Stomach (tissue), 4 donors: ENCODE results near the gene LTBP3.

Experiments used
- CTCF ChIP-seq, 7 experiments: fragments of 450-650 bp in 4 of 7; fragments of 200-600 bp in 3 of 7; sonication (generic) in 3 of 7; IDR thresholded peaks; one replicate each; pipeline ENCODE4 v1.5.1; 2016 to 2019; ENCODE audit warnings: antibody characterized with exemption in 7 of 7, control low read depth in 2 of 7, mild to moderate bottlenecking in 1 of 7
- POLR2A ChIP-seq, 4 donors: fragments of 450-650 bp; IDR thresholded peaks; one replicate each; pipeline ENCODE4 v1.6.1; 2016; ENCODE audit warnings: antibody characterized with exemption in 4 of 4, control low read depth in 2 of 4, mild to moderate bottlenecking in 1 of 4, moderate library complexity in 1 of 4
- POLR2AphosphoS5 ChIP-seq, 3 donors: sonication (generic); formaldehyde crosslinking; IDR thresholded peaks; one replicate each; pipeline ENCODE4 v1.6.1; 2016; ENCODE audit warnings: antibody characterized with exemption in 3 of 3

- TF ChIP-seq CTCF (IDR thresholded peaks at IDR 0.05) (no peak), POLR2A (IDR thresholded peaks at IDR 0.05) (no peak), POLR2AphosphoS5 (IDR thresholded peaks at IDR 0.05) (no peak)
These were observed 31.5 kb upstream of the LTBP3 start for GRCh38 chr11:65589444-65590239.
